ENCODE data around the gene MN1. TPM values are rescaled to one million over a fixed set of nuclear protein-coding genes. Genes with fewer than 3 reads are reported as not detected.

Gene MN1
- total and polyA plus RNA-seq, 2 donors (not counting 1 experiment from before 2014, with no cell fraction given), result 0.02 to 0.12 TPM

DNA sequence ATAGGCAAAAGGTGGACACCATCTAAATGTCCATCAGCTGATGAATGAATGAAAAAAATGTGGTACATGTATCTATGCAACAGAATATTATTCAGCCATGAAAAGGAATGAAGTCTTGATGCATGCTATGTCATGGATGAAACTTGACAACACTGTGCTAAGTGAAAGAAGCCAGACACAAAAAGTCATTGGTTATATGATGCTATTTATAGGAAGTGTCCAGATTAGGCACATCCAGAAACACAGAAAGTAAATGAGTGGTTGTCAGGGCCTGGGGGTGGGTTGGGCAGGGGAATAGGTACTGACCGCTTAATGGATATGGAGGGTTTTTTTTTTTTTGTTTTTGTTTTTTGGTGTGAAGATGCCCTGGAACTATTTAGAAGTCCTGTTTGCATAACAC lies 21.7 kb upstream of the MN1 start:
- Histone ChIP-seq H3K9ac (ENCODE audit: low read length) (no peak overlapping the region), H3K79me2 (ENCODE audit: control insufficient read depth, insufficient read depth, low read length) (no peaks in the 10 kb centered on the region), H2AFZ (ENCODE audit: insufficient read depth, low read depth, low read length, poor library complexity, severe bottlenecking) (no peak overlapping the region), H3K36me3 (replicated peaks in 1 of 2; ENCODE audit: control extremely low read depth in 1 of 2, control insufficient read depth in 1 of 2, extremely low read depth in 1 of 2, insufficient read depth in 2 of 2, low read length in 1 of 2) (no peaks in the 10 kb centered on the region), H3K4me3 (ENCODE audit: control extremely low read depth in 1 of 5, extremely low read depth in 1 of 5, insufficient read depth in 1 of 5, low read depth in 2 of 5, low read length in 4 of 5) (no peak overlapping the region), H3K4me2 (replicated peaks; ENCODE audit: low read depth, low read length, poor library complexity, severe bottlenecking) (no peak overlapping the region), H3K4me1 (ENCODE audit: control insufficient read depth in 2 of 2, insufficient read depth in 2 of 2, low read length in 2 of 2) (no peaks in the 10 kb centered on the region), H3K9me3 (ENCODE audit: control extremely low read depth in 1 of 3, control insufficient read depth in 2 of 3, insufficient read depth in 1 of 3, low read length in 2 of 3) (peaks cover 0 to 17% (median 0%) of the 10 kb centered on the region in 3 donors), H3K27me3 (replicated peaks in 1 of 4; ENCODE audit: control extremely low read depth in 1 of 4, control insufficient read depth in 3 of 4, insufficient read depth in 4 of 4, low read length in 3 of 4) (no peaks in the 10 kb centered on the region), H4K20me1 (ENCODE audit: control insufficient read depth, insufficient read depth, low read length, poor library complexity, severe bottlenecking) (no peaks in the 10 kb centered on the region), H3K27ac (ENCODE audit: low read length in 2 of 2) (no peak overlapping the region)
- Mint-ChIP-seq H3K27me3 (peaks cover 2% of the 10 kb centered on the region), H3K4me1 (no peaks in the 10 kb centered on the region), H3K27ac (no peak overlapping the region), H3K9me3 (ENCODE audit: insufficient read depth) (no peaks in the 10 kb centered on the region), H3K4me3 (no peak overlapping the region)
- ATAC-seq (ENCODE audit: low read depth) (no peak), DNase-seq (no peak)
- no peak for TF ChIP-seq EZH2 (IDR thresholded peaks at IDR 0.05; ENCODE audit: borderline replicate concordance, insufficient read depth, low read depth, low read length, poor library complexity, severe bottlenecking)
- TF ChIP-seq, protein P1, sequence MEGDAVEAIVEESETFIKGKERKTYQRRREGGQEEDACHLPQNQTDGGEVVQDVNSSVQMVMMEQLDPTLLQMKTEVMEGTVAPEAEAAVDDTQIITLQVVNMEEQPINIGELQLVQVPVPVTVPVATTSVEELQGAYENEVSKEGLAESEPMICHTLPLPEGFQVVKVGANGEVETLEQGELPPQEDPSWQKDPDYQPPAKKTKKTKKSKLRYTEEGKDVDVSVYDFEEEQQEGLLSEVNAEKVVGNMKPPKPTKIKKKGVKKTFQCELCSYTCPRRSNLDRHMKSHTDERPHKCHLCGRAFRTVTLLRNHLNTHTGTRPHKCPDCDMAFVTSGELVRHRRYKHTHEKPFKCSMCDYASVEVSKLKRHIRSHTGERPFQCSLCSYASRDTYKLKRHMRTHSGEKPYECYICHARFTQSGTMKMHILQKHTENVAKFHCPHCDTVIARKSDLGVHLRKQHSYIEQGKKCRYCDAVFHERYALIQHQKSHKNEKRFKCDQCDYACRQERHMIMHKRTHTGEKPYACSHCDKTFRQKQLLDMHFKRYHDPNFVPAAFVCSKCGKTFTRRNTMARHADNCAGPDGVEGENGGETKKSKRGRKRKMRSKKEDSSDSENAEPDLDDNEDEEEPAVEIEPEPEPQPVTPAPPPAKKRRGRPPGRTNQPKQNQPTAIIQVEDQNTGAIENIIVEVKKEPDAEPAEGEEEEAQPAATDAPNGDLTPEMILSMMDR (IDR thresholded peaks at IDR 0.05), result no peak
- ChIA-PET CTCF (no interaction called here), POLR2A (no interaction called here)
- intact Hi-C loops (cut with micrococcal nuclease), result no loop called here
- 20% methylated on average over 1 of the region's 1 CpG for WGBS (ENCODE audit: insufficient coverage)

- no peak overlapping the region for H3K4me3 ChIP-seq (ENCODE audit: control extremely low read depth in 1 of 5, extremely low read depth in 1 of 5, insufficient read depth in 1 of 5, low read depth in 2 of 5, low read length in 4 of 5)
- H3K27ac ChIP-seq (ENCODE audit: low read length in 2 of 2), result no peak overlapping the region
- H3K9me3 Mint-ChIP-seq (ENCODE audit: insufficient read depth), result no peaks in the 10 kb centered on the region
- no peak overlapping the region for H3K9ac ChIP-seq (ENCODE audit: low read length)
- H4K20me1 ChIP-seq (ENCODE audit: control insufficient read depth, insufficient read depth, low read length, poor library complexity, severe bottlenecking), result no peaks in the 10 kb centered on the region
- no peak overlapping the region for H3K27ac Mint-ChIP-seq
- 91% methylated on average over 18 of the region's 22 CpGs for WGBS (ENCODE audit: insufficient coverage)
- CTCF ChIA-PET, result no interaction called here
- intact Hi-C loops (cut with micrococcal nuclease), result no loop called here
- no peaks in the 10 kb centered on the region for H3K27me3 ChIP-seq (replicated peaks in 1 of 4; ENCODE audit: control extremely low read depth in 1 of 4, control insufficient read depth in 3 of 4, insufficient read depth in 4 of 4, low read length in 3 of 4)
- ATAC-seq (ENCODE audit: low read depth) (no peak), DNase-seq (no peak)
- H3K27me3 Mint-ChIP-seq, result peaks cover 8% of the 10 kb centered on the region
- H2AFZ ChIP-seq (ENCODE audit: insufficient read depth, low read depth, low read length, poor library complexity, severe bottlenecking), result no peak overlapping the region
- H3K9me3 ChIP-seq (ENCODE audit: control extremely low read depth in 1 of 3, control insufficient read depth in 2 of 3, insufficient read depth in 1 of 3, low read length in 2 of 3), result peaks cover 0 to 17% (median 0%) of the 10 kb centered on the region in 3 donors
- H3K4me1 ChIP-seq (ENCODE audit: control insufficient read depth in 2 of 2, insufficient read depth in 2 of 2, low read length in 2 of 2), result no peaks in the 10 kb centered on the region
- TF ChIP-seq, protein P1 (IDR thresholded peaks at IDR 0.05), result no peak
- no peak for TF ChIP-seq EZH2 (IDR thresholded peaks at IDR 0.05; ENCODE audit: borderline replicate concordance, insufficient read depth, low read depth, low read length, poor library complexity, severe bottlenecking)
- H3K36me3 ChIP-seq (replicated peaks in 1 of 2; ENCODE audit: control extremely low read depth in 1 of 2, control insufficient read depth in 1 of 2, extremely low read depth in 1 of 2, insufficient read depth in 2 of 2, low read length in 1 of 2), result no peaks in the 10 kb centered on the region
- no peak overlapping the region for H3K4me3 Mint-ChIP-seq
- no peak overlapping the region for H3K4me2 ChIP-seq (replicated peaks; ENCODE audit: low read depth, low read length, poor library complexity, severe bottlenecking)
- POLR2A ChIA-PET, result no interaction called here
- no peaks in the 10 kb centered on the region for H3K79me2 ChIP-seq (ENCODE audit: control insufficient read depth, insufficient read depth, low read length)
- no peaks in the 10 kb centered on the region for H3K4me1 Mint-ChIP-seq
Observed at GRCh38 chr22:27820896-27821866, 19.6 kb upstream of the MN1 start.
